SK-N-MC (cell line): ENCODE results near the gene ZNF618.

ENCODE experiments used
- EZH2 ChIP-seq: fragments of 200-600 bp; sonication (generic); IDR thresholded peaks from one replicate; pipeline ENCODE4 v1.6.1; 2017; ENCODE audit warnings: antibody characterized with exemption
- FOXP2 ChIP-seq: optimal IDR thresholded peaks from 2 replicates; pipeline ENCODE3; 2011; ENCODE audit warnings: mild to moderate bottlenecking, moderate library complexity; ENCODE audit not compliant: insufficient read depth; ENCODE audit errors: extremely low read length, control extremely low read depth
- POLR2AphosphoS5 ChIP-seq: IDR thresholded peaks from 2 replicates; pipeline ENCODE4 v1.6.1; 2012; ENCODE audit warnings: mild to moderate bottlenecking, low read depth, low read length, borderline replicate concordance

- TF ChIP-seq EZH2: no peak
- TF ChIP-seq POLR2AphosphoS5: no peak
- no peak for TF ChIP-seq FOXP2
Observed at GRCh38 chr9:113967380-113967779, 91.3 kb downstream of the ZNF618 start.
